NT2/D1 (cell line): ENCODE measurements around the gene ASMTL.
"Not testable (repeated sequence)": the region's sequence is repeated elsewhere in the genome, so short reads cannot be mapped to it uniquely, and the experiment has no call there.

Experiments
- DNase-seq: peaks from one replicate; pipeline ENCODE4 v3.0.0-alpha.2; 2011; ENCODE audit warnings: low read depth, low spot score
- H3K27me3 ChIP-seq: 2 replicates; pipeline ENCODE4 v1.6.0; 2011; ENCODE audit warnings: mild to moderate bottlenecking; ENCODE audit not compliant: insufficient read length, insufficient read depth
- H3K36me3 ChIP-seq: 2 replicates; pipeline ENCODE4 v1.6.1; 2011; ENCODE audit warnings: mild to moderate bottlenecking, low read length, mixed read lengths; ENCODE audit not compliant: insufficient read depth, insufficient read length
- H3K4me1 ChIP-seq: 2 replicates; pipeline ENCODE4 v1.5.1; 2011; ENCODE audit not compliant: insufficient read depth, insufficient read length
- H3K4me3 ChIP-seq: 2 replicates; pipeline ENCODE4 v1.5.1; 2011; ENCODE audit warnings: low read depth; ENCODE audit not compliant: insufficient read length
- H3K9ac ChIP-seq: 2 replicates; pipeline ENCODE4 v1.6.0; 2011; ENCODE audit warnings: low read depth; ENCODE audit not compliant: insufficient read length
- H3K9me3 ChIP-seq: 2 replicates; pipeline ENCODE4 v1.5.1; 2011; ENCODE audit warnings: mild to moderate bottlenecking, low read length; ENCODE audit not compliant: insufficient read depth
- SUZ12 ChIP-seq: IDR thresholded peaks from 2 replicates; pipeline ENCODE4 v1.6.1; 2011; ENCODE audit not compliant: insufficient read length, insufficient read depth; ENCODE audit errors: extremely low read depth
- YY1 ChIP-seq: IDR thresholded peaks from 2 replicates; pipeline ENCODE4 v1.6.1; 2011; ENCODE audit not compliant: insufficient read length, insufficient read depth
- ZNF274 ChIP-seq: IDR thresholded peaks from 2 replicates; pipeline ENCODE4 v1.6.1; 2011; ENCODE audit warnings: mild to moderate bottlenecking, low read depth, low read length

The ASMTL gene

DNA sequence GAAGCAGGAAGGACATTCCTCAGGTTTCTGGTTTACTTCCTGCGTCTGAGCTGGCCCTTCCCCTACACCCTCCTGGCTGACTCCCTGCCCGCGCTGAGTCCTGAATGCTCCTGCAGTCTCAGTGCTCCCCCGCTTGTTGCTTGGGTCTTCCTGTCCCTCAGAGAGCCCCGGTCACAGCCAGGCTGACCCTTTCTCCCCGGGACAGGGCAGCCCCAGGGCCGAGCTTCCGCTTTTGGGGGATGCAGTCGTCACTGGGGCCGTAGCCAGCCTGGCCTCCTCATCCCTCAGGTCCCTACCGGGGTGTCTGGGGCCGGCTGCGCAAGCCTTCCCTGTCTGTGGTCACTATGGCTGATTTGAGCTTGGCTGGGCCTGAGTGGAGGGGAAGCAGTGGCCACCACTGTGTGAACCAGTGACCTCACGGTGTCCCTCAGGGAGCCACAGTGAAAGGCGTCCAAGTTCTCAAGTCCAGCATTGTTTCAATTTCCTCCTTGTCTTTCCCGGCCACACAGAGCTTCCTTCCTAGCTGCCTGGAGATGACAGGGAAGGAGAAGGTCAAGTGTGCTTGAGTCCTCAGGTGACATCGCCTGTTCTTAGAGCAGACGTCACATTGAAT lies 34.1 kb upstream of the ASMTL start:
- Histone ChIP-seq H3K36me3 (no peaks in the 10 kb centered on the region), H3K4me1 (peaks cover 3% of the 10 kb centered on the region), H3K27me3 (no peaks in the 10 kb centered on the region), H3K4me3 (no peak overlapping the region), H3K9ac (no peak overlapping the region), H3K9me3 (peaks cover 6% of the 10 kb centered on the region; the same call in 1 of the 2 replicates)
- no peak for TF ChIP-seq SUZ12
- no peak for TF ChIP-seq ZNF274
- TF ChIP-seq YY1: no peak
- no peak for DNase-seq

DNA sequence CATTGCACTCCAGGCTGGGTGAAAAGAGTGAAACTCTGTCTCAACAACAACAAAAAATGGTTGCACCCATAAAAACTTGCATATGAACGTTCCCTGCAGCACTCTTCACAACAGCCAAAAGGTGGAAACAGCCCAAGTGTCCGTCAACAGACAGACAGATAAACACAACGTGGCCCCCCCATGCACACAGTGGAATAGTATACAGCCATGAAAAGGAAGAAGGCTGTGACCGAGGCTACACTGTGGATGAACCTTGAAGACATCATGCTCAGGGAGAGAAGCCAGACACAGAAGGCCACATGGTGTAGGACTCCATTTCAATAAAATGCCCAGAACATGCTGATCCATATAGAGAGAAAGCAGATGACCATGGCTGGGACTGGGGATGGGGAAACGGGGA lies 33.5 kb upstream of the ASMTL start:
- no peak overlapping the region for H3K9ac ChIP-seq
- no peak for TF ChIP-seq ZNF274
- TF ChIP-seq YY1: no peak
- TF ChIP-seq SUZ12: no peak
- peaks cover 3% of the 10 kb centered on the region for H3K4me1 ChIP-seq
- H3K4me3 ChIP-seq: no peak overlapping the region
- H3K36me3 ChIP-seq: no peaks in the 10 kb centered on the region
- DNase-seq: no peak
- no peaks in the 10 kb centered on the region for H3K27me3 ChIP-seq
- peaks cover 6% of the 10 kb centered on the region; the same call in 1 of the 2 replicates for H3K9me3 ChIP-seq

DNA sequence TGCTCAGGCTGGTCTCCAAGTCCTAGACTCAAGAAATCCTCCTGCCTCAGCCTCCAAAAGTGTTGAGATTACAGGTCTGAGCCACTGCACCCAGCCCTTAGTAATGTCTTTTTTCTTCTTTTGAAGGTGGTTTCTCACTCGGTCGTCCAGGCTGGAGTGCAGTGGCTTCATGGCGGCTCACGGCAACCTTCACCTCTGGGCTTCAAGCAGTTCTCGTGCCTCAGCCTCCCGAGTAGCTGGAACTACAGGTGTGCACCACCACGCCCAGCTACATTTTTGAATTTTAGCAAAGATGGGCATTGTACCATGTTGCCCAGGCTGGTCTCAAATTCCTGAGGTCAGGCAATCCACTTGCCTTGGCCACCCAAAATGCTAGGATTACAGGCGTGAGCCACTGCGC lies 32.3 kb upstream of the ASMTL start:
- peaks cover 7% of the 10 kb centered on the region; the same call in 1 of the 2 replicates for H3K9me3 ChIP-seq
- TF ChIP-seq ZNF274 (no peak), SUZ12 (no peak), YY1 (no peak)
- H3K9ac ChIP-seq: no peak overlapping the region
- no peaks in the 10 kb centered on the region for H3K36me3 ChIP-seq
- no peak overlapping the region for H3K4me3 ChIP-seq
- peaks cover 3% of the 10 kb centered on the region for H3K4me1 ChIP-seq
- no peak for DNase-seq
- no peaks in the 10 kb centered on the region for H3K27me3 ChIP-seq

DNA sequence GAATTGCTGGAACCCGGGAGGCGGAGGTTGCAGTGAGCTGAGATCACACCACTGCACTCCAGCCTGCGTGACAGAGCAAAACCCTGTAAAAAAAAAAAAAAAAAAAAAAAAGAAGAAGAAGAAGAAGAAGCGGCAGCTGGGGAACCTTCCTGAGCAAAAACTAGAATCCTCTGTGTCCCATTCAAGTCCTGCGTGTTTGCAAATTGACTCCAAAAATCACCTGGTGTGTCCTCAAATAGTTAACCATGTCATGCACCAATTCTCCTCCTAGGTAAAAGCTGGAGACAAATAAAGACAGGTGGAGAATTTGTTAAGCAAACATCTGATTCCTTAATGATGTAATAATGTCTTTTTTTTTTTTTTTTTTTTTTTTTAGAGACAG lies 31.9 kb upstream of the ASMTL start:
- H3K9ac ChIP-seq: no peak overlapping the region
- DNase-seq: no peak
- no peak for TF ChIP-seq SUZ12
- no peak for TF ChIP-seq ZNF274
- TF ChIP-seq YY1: no peak
- peaks cover 11% of the 10 kb centered on the region; the same call in 1 of the 2 replicates for H3K9me3 ChIP-seq
- H3K4me3 ChIP-seq: no peak overlapping the region
- no peaks in the 10 kb centered on the region for H3K27me3 ChIP-seq
- no peaks in the 10 kb centered on the region for H3K36me3 ChIP-seq
- peaks cover 3% of the 10 kb centered on the region for H3K4me1 ChIP-seq

DNA sequence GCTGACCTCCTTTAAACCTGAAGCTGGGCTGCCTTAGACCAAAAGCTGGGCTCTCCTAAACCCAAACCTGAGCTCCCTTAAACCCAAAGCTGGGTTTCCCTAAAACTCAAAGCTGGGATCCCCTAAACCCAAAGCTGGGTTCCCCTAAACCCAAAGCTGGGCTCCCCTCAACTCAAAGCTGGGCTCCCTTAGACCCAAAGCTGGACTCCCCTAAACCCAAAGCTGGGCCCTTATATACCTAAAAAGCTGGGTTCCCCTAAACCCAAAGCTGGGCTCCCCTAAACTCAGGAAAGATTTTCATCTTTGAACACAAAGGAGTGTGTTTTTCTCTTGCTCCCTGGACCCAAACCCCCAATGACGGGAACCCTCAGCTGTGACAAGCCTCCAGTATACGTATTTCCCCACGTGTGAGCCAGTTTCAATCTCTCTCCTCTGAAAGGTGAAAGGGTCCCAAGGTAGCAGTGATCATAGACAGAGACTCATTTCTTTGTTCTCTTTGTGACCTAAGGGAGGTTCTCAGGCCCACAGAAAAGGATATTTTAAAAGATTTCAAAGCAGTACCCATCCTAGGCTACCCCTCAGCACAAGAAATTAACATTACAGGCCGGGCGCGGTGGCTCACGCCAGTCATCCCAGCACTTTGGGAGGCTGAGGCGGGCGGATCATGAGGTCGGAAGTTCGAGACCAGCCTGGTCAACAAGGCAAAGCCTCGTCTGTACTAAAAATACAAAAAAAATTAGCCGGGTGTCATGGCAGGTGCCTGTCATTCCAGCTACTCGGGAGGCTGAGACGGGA lies 31.3 kb upstream of the ASMTL start:
- Histone ChIP-seq H3K9me3 (peaks cover 17% of the 10 kb centered on the region; the same call in 1 of the 2 replicates), H3K9ac (no peak overlapping the region), H3K36me3 (no peaks in the 10 kb centered on the region), H3K4me3 (no peak overlapping the region), H3K27me3 (no peaks in the 10 kb centered on the region), H3K4me1 (peaks cover 3% of the 10 kb centered on the region)
- DNase-seq: no peak
- TF ChIP-seq SUZ12 (no peak), ZNF274 (no peak), YY1 (no peak)

DNA sequence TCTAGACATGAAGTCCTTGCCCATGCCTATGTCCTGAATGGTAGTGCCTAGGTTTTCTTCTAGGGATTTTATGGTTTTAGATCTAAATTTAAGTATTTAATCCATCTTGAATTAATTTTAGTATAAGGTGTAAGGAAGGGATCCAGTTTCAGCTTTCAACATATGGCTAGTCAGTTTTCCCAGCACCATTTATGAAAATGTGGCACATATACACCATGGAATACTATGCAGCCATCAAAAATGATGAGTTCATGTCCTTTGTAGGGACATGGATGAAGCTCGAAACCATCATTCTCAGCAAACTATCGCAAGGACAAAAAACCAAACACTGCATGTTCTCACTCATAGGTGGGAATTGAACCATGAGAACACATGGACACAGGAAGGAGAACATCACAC lies 29.8 kb upstream of the ASMTL start:
- not testable (repeated sequence) for H3K4me3 ChIP-seq

DNA sequence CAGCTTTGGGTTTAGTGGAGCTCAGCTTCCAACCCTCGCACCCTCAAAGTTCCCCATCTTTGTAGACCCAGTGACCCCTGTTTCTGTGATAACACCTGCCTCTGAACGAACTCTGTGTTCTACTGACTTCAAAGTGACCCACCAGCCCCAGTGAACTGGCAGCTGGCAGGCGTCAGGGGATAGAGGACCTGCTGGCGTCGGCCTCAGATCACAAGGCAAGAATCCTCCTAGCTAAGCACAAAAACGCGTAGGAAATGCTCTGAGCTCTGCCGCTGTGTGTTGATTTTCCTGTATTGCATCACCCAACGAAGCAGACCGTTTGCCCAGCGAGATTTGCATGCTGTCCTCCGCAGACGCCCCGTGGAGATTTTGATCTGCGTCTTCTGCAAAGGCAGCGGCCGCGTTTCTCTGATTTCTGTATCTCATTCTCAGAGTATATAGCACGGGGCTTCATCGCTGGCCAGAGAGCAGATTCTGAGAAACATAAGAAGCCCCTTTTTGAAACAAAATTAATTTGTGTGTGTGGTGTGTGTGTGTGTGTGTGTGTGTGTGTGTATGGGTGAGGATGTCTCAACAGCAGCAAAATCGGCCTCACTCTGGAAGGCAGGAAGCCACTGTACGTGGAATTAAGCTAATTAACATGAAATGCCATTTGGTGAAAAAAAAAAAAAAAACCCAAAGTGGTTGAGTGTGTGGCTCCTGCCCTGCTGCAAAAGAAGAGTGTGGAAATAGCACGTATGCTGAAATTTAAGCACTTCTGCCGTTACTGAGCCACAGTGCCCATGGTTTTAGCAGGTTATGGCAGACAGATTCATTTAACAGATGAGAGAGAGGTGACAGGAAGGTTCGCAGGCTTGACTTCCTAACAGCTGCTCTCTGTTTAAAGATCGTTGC lies 29.2 kb upstream of the ASMTL start:
- TF ChIP-seq SUZ12: no peak
- TF ChIP-seq ZNF274: no peak
- TF ChIP-seq YY1: no peak
- peaks cover 3% of the 10 kb centered on the region for H3K4me1 ChIP-seq
- H3K27me3 ChIP-seq: no peaks in the 10 kb centered on the region
- H3K4me3 ChIP-seq: peak overlapping the region; percentile 24
- peak overlapping the region; percentile 68 for H3K9ac ChIP-seq
- H3K36me3 ChIP-seq: no peaks in the 10 kb centered on the region
- DNase-seq: peak; percentile 68
- H3K9me3 ChIP-seq: peaks cover 20% of the 10 kb centered on the region; the same call in 1 of the 2 replicates

More for the DNA sequence above, 29.8 kb upstream of the ASMTL start:
- not testable (repeated sequence) for H3K9ac ChIP-seq, H3K36me3 ChIP-seq, H3K27me3 ChIP-seq, DNase-seq, H3K4me1 ChIP-seq
- peaks cover 20% of the 10 kb centered on the region; the same call in 1 of the 2 replicates for H3K9me3 ChIP-seq
